Mucosa of rectum (tissue), 2 donors: ENCODE measurements around the gene RPE65.

ENCODE experiments used
- H3K27ac ChIP-seq, 2 donors: one replicate each; pipeline ENCODE4 v1.7.0; 2013; ENCODE audit warnings: inconsistent platforms in 2 of 2, low read depth in 2 of 2, low read length in 2 of 2
- H3K27me3 ChIP-seq, 2 donors: one replicate each; pipeline ENCODE4 v1.7.0; 2013; ENCODE audit warnings: low read length in 2 of 2; ENCODE audit not compliant: control insufficient read depth in 2 of 2, insufficient read depth in 2 of 2
- H3K36me3 ChIP-seq, 2 donors: one replicate each; pipeline ENCODE4 v1.7.0; 2013; ENCODE audit warnings: low read length in 2 of 2; ENCODE audit not compliant: control insufficient read depth in 2 of 2, insufficient read depth in 2 of 2
- H3K4me1 ChIP-seq, 2 donors: one replicate each; pipeline ENCODE4 v1.7.0; 2013; ENCODE audit warnings: low read length in 2 of 2, mild to moderate bottlenecking in 1 of 2; ENCODE audit not compliant: control insufficient read depth in 2 of 2, insufficient read depth in 2 of 2
- H3K4me3 ChIP-seq, 2 donors: one replicate each; pipeline ENCODE4 v1.7.0; 2013; ENCODE audit warnings: low read length in 2 of 2
- H3K9ac ChIP-seq, 2 donors: one replicate each; pipeline ENCODE4 v1.7.0; 2013; ENCODE audit warnings: low read length in 2 of 2, low read depth in 1 of 2, mild to moderate bottlenecking in 1 of 2
- H3K9me3 ChIP-seq, 2 donors: one replicate each; pipeline ENCODE4 v1.7.0; 2013; ENCODE audit warnings: low read length in 2 of 2; ENCODE audit not compliant: control insufficient read depth in 2 of 2
- donor health status: healthy.
- donor health status: Normal muscosa, but diverticular disease.

Gene RPE65

GRCh38 chr1:68454534-68454933 is 4.8 kb upstream of the RPE65 start:
- H3K27ac ChIP-seq, result no peak overlapping the region
- no peaks in the 10 kb centered on the region for H3K9me3 ChIP-seq
- H3K4me1 ChIP-seq, result no peaks in the 10 kb centered on the region
- H3K27me3 ChIP-seq, result no peaks in the 10 kb centered on the region
- H3K9ac ChIP-seq, result no peak overlapping the region
- no peak overlapping the region for H3K4me3 ChIP-seq
- no peaks in the 10 kb centered on the region for H3K36me3 ChIP-seq

GRCh38 chr1:68453060-68453670 is 3.4 kb upstream of the RPE65 start:
- Histone ChIP-seq H3K27ac (no peak overlapping the region), H3K9ac (no peak overlapping the region), H3K4me1 (no peaks in the 10 kb centered on the region), H3K4me3 (no peak overlapping the region), H3K27me3 (no peaks in the 10 kb centered on the region), H3K36me3 (no peaks in the 10 kb centered on the region), H3K9me3 (no peaks in the 10 kb centered on the region)

GRCh38 chr1:68448365-68448764 is 1.4 kb downstream of the RPE65 start:
- H3K36me3 ChIP-seq, result no peaks in the 10 kb centered on the region
- no peaks in the 10 kb centered on the region for H3K4me1 ChIP-seq
- H3K9me3 ChIP-seq, result no peaks in the 10 kb centered on the region
- no peak overlapping the region for H3K4me3 ChIP-seq
- no peak overlapping the region for H3K9ac ChIP-seq
- no peaks in the 10 kb centered on the region for H3K27me3 ChIP-seq
- no peak overlapping the region for H3K27ac ChIP-seq

- H3K4me1 ChIP-seq, result no peaks in the 10 kb centered on the region
- no peaks in the 10 kb centered on the region for H3K27me3 ChIP-seq
- H3K9me3 ChIP-seq, result no peaks in the 10 kb centered on the region
- no peak overlapping the region for H3K27ac ChIP-seq
- no peak overlapping the region for H3K4me3 ChIP-seq
- H3K36me3 ChIP-seq, result no peaks in the 10 kb centered on the region
- no peak overlapping the region for H3K9ac ChIP-seq
Observed at GRCh38 chr1:68445709-68446108, 4.0 kb downstream of the RPE65 start.

- H3K4me1 ChIP-seq, result no peaks in the 10 kb centered on the region
- no peak overlapping the region for H3K9ac ChIP-seq
- H3K36me3 ChIP-seq, result no peaks in the 10 kb centered on the region
- H3K4me3 ChIP-seq, result no peak overlapping the region
- no peak overlapping the region for H3K27ac ChIP-seq
- no peaks in the 10 kb centered on the region for H3K27me3 ChIP-seq
- no peaks in the 10 kb centered on the region for H3K9me3 ChIP-seq
Observed at GRCh38 chr1:68442822-68443556, 6.8 kb downstream of the RPE65 start.

GRCh38 chr1:68442006-68442405 is 7.7 kb downstream of the RPE65 start:
- H3K9me3 ChIP-seq, result no peaks in the 10 kb centered on the region
- no peaks in the 10 kb centered on the region for H3K27me3 ChIP-seq
- no peak overlapping the region for H3K27ac ChIP-seq
- no peak overlapping the region for H3K4me3 ChIP-seq
- no peak overlapping the region for H3K9ac ChIP-seq
- no peaks in the 10 kb centered on the region for H3K4me1 ChIP-seq
- H3K36me3 ChIP-seq, result no peaks in the 10 kb centered on the region

GRCh38 chr1:68438310-68438709 is 11.4 kb downstream of the RPE65 start:
- Histone ChIP-seq H3K9ac (no peak overlapping the region), H3K36me3 (no peaks in the 10 kb centered on the region), H3K27ac (no peak overlapping the region), H3K4me3 (no peak overlapping the region), H3K9me3 (no peaks in the 10 kb centered on the region), H3K4me1 (no peaks in the 10 kb centered on the region), H3K27me3 (no peaks in the 10 kb centered on the region)

- H3K36me3 ChIP-seq, result no peaks in the 10 kb centered on the region
- H3K4me1 ChIP-seq, result no peaks in the 10 kb centered on the region
- no peak overlapping the region for H3K9ac ChIP-seq
- no peaks in the 10 kb centered on the region for H3K9me3 ChIP-seq
- H3K4me3 ChIP-seq, result no peak overlapping the region
- no peak overlapping the region for H3K27ac ChIP-seq
- no peaks in the 10 kb centered on the region for H3K27me3 ChIP-seq
Observed at GRCh38 chr1:68433395-68433794, 16.4 kb downstream of the RPE65 start.

- no peaks in the 10 kb centered on the region for H3K9me3 ChIP-seq
- H3K9ac ChIP-seq, result no peak overlapping the region
- H3K4me3 ChIP-seq, result no peak overlapping the region
- H3K4me1 ChIP-seq, result no peaks in the 10 kb centered on the region
- no peak overlapping the region for H3K27ac ChIP-seq
- no peaks in the 10 kb centered on the region for H3K27me3 ChIP-seq
- no peaks in the 10 kb centered on the region for H3K36me3 ChIP-seq
Observed at GRCh38 chr1:68431076-68431475, 18.7 kb downstream of the RPE65 start.

DNA sequence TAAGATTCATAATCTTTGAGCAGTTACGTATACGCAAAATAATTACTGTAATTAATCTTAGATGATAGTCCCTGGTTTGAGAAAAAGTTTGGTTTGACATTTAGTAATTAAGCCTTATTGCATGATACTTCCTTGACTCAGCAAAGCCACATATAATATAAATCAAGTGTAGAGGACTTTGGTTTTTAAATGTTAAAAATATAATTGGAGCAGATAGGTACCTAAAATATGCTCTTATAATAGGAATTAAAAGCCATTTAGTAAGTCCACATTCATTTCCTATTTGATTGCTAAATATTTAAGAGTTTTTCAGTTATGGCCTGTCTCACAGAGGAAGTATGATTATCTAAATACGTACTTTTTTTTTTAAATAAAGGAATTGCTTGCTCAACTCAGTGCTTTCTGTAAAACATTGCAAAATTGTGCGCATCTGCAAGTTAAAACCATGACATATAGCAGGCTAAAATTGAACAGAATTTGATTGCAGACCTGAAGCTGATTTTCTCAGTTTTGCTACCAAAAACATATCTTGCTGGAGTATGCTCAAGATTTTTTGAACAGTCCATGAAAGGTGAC is 20.4 kb downstream of the RPE65 start:
- Histone ChIP-seq H3K4me1 (no peaks in the 10 kb centered on the region), H3K4me3 (no peak overlapping the region), H3K36me3 (no peaks in the 10 kb centered on the region), H3K9ac (no peak overlapping the region), H3K27ac (no peak overlapping the region), H3K9me3 (no peaks in the 10 kb centered on the region), H3K27me3 (no peaks in the 10 kb centered on the region)
